Natural killer cell (primary cell): ENCODE measurements around the gene DISC1. TPM values are rescaled to one million over a fixed set of nuclear protein-coding genes. Genes with fewer than 3 reads are reported as not detected.
A peak's percentile ranks its signal among the peaks of the same experiment; 100 is the strongest.

Experiments
- ATAC-seq, 3 donors: fragments of 150-1000 bp in 2 of 3; fragments of 200-7000 bp in 1 of 3; cut with Tn5 transposase; 1 replicate in 1 of 3; 2 replicates in 2 of 3; pipeline ENCODE4 v1.10.0; 2021; ENCODE audit warnings: mild to moderate bottlenecking in 2 of 3, moderate library complexity in 2 of 3
- DNase-seq, 2 donors: peaks; one replicate each; pipeline versions ENCODE4 v3.0.0 to v3.0.0-alpha.2; 2013 to 2021; ENCODE audit warnings: mixed read lengths in 1 of 2
- H3K27ac ChIP-seq: one replicate; pipeline ENCODE4 v1.5.1; 2013; ENCODE audit warnings: mild to moderate bottlenecking, low read length
- H3K27me3 ChIP-seq: one replicate; pipeline ENCODE4 v1.6.1; 2013; ENCODE audit warnings: low read length; ENCODE audit not compliant: control insufficient read depth, insufficient read depth
- H3K36me3 ChIP-seq: one replicate; pipeline ENCODE4 v1.6.1; 2013; ENCODE audit warnings: low read length; ENCODE audit not compliant: control insufficient read depth, insufficient read depth
- H3K4me1 ChIP-seq: one replicate; pipeline ENCODE4 v1.6.1; 2013; ENCODE audit warnings: low read length; ENCODE audit not compliant: control insufficient read depth, insufficient read depth
- H3K4me3 ChIP-seq: one replicate; pipeline ENCODE4 v1.5.1; 2013; ENCODE audit warnings: low read length
- H3K9me3 ChIP-seq: one replicate; pipeline ENCODE4 v1.6.1; 2013; ENCODE audit warnings: low read length; ENCODE audit not compliant: control insufficient read depth, insufficient read depth
- H3K27ac Mint-ChIP-seq, 2 donors: one replicate each; pipeline ENCODE4 v1.8.0; 2022; ENCODE audit warnings: mild to moderate bottlenecking in 2 of 2, mixed read lengths in 2 of 2, moderate library complexity in 1 of 2
- H3K27me3 Mint-ChIP-seq, 2 donors: one replicate each; pipeline ENCODE4 v1.8.0; 2022; ENCODE audit warnings: low read depth in 2 of 2, mixed read lengths in 2 of 2
- H3K36me3 Mint-ChIP-seq: one replicate; pipeline ENCODE4 v1.8.0; 2022; ENCODE audit warnings: mixed read lengths
- H3K4me1 Mint-ChIP-seq, 2 donors: one replicate each; pipeline ENCODE4 v1.8.0; 2022; ENCODE audit warnings: mixed read lengths in 2 of 2
- H3K4me3 Mint-ChIP-seq: one replicate; pipeline ENCODE4 v1.8.0; 2022; ENCODE audit warnings: mild to moderate bottlenecking, moderate library complexity, mixed read lengths
- H3K9me3 Mint-ChIP-seq, 2 donors: one replicate each; pipeline ENCODE4 v1.8.0; 2022; ENCODE audit warnings: mixed read lengths in 2 of 2
- WGBS: methylation state at CpG from one replicate; pipeline ENCODE4 v1.1.7; 2013; ENCODE audit warnings: missing lambda C conversion rate; ENCODE audit not compliant: insufficient coverage; 5-methylcytosine and 5-hydroxymethylcytosine counted together
- intact Hi-C: fragments of 100-400 bp; cut with micrococcal nuclease; formaldehyde crosslinking; loops from one replicate; pipeline ENCODE4 v1.14.2; 2022
- total RNA-seq, 4 donors: library from RNA; stranded (reverse); fragments of 120-200 nt in 1 of 4; gene quantifications; one replicate each; pipeline versions ENCODE4 v1.2.3 to v1.2.4, GENCODE V29; 2013 to 2022
- TF ChIP-seq, protein P1 (sequence below): fragments of 200-600 bp; IDR thresholded peaks from one replicate; pipeline ENCODE4 v1.8.0; 2022; ENCODE audit warnings: antibody characterized with exemption

The DISC1 gene
- total RNA-seq, 3 donors from 2014 or later (not counting 1 experiment from before 2014, with no cell fraction given), result 5.9 to 10.7 (median 9.7) TPM

DNA sequence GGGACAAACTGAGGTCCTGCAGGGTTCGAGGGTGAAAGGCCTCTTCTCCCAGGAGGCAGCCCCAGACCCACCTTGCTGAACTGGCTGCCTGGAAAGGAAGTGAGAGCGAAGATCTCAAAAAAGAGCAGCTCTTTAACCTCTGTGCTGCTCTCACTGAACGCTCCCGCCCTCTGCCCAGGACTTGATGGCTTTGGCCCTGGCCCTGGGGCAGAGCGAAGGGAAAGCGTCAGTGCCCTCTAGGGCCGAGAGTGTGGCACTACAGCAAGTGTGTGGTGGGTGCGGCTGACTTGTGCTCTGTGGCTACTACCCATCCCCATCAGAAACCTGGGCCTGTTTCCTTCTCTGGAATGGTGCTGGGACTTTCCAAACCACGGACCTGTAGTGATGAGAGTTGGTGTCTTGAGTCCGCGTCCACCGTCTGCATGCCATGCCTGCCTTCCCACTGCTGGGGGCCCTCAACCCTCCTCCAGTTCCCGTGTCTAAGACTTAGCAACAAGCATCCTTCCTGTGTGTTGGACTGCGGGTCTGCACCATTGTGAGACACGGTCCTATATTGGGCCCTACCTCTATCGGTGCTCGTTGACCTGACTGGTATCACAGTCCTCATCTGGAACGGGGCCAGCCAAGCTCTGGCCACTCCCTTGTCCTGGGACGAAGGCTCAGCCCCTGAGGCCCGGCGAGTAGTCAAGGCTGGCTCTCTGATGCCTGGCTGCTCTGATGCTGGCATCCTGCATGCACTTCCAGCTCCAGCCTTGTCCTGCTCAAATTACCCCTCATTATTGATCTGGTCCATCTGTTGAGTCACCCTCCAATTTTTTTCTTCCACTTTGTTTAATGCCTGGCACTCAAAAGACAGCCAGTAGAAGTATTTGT, 180.3 kb downstream of the DISC1 start:
- Histone ChIP-seq H3K27me3 (no peaks in the 10 kb centered on the region), H3K27ac (no peak overlapping the region), H3K4me1 (no peaks in the 10 kb centered on the region), H3K9me3 (no peaks in the 10 kb centered on the region), H3K36me3 (no peaks in the 10 kb centered on the region), H3K4me3 (no peak overlapping the region)
- Mint-ChIP-seq H3K27me3 (no peaks in the 10 kb centered on the region), H3K27ac (no peak overlapping the region), H3K4me1 (no peaks in the 10 kb centered on the region), H3K36me3 (no peaks in the 10 kb centered on the region), H3K9me3 (no peaks in the 10 kb centered on the region), H3K4me3 (no peak overlapping the region)
- intact Hi-C loops, result no loop called here
- ATAC-seq (peak in 2 of 3 donors; percentile 66 to 76), DNase-seq (peak in 1 of 2 donors; percentile 29)
- TF ChIP-seq, protein P1, sequence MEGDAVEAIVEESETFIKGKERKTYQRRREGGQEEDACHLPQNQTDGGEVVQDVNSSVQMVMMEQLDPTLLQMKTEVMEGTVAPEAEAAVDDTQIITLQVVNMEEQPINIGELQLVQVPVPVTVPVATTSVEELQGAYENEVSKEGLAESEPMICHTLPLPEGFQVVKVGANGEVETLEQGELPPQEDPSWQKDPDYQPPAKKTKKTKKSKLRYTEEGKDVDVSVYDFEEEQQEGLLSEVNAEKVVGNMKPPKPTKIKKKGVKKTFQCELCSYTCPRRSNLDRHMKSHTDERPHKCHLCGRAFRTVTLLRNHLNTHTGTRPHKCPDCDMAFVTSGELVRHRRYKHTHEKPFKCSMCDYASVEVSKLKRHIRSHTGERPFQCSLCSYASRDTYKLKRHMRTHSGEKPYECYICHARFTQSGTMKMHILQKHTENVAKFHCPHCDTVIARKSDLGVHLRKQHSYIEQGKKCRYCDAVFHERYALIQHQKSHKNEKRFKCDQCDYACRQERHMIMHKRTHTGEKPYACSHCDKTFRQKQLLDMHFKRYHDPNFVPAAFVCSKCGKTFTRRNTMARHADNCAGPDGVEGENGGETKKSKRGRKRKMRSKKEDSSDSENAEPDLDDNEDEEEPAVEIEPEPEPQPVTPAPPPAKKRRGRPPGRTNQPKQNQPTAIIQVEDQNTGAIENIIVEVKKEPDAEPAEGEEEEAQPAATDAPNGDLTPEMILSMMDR, result peak; percentile 34
- WGBS, result 89% methylated on average over 21 of the region's 21 CpGs

DNA sequence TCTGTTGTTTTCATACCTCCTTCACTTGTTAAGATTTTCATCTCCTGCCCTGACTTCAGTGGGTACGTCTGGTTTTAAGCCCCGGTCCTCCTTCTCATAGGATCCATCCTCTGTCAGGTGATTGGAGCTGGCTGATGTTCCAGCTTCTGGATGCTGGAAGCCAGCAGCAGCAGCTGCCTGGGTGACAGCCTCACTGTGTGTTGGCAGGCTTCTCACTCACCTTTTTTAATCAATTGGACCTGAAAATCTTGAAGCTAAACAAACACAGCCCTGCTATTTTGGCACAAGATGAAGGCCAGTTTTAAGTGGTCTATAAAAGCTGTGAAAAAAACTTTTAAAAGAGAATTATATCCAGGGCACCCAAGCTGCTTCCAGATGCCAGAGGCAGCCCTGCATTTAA, 181.0 kb downstream of the DISC1 start:
- Mint-ChIP-seq H3K27me3 (no peaks in the 10 kb centered on the region), H3K9me3 (no peaks in the 10 kb centered on the region), H3K27ac (no peak overlapping the region), H3K36me3 (no peaks in the 10 kb centered on the region), H3K4me3 (no peak overlapping the region), H3K4me1 (no peaks in the 10 kb centered on the region)
- intact Hi-C loops, result no loop called here
- H3K27me3 ChIP-seq, result no peaks in the 10 kb centered on the region
- TF ChIP-seq, protein P1, result no peak
- ATAC-seq (no peak), DNase-seq (no peak)
- no peaks in the 10 kb centered on the region for H3K4me1 ChIP-seq
- no peak overlapping the region for H3K27ac ChIP-seq
- no peaks in the 10 kb centered on the region for H3K9me3 ChIP-seq
- H3K36me3 ChIP-seq, result no peaks in the 10 kb centered on the region
- 83% methylated on average over 2 of the region's 2 CpGs for WGBS
- H3K4me3 ChIP-seq, result no peak overlapping the region

DNA sequence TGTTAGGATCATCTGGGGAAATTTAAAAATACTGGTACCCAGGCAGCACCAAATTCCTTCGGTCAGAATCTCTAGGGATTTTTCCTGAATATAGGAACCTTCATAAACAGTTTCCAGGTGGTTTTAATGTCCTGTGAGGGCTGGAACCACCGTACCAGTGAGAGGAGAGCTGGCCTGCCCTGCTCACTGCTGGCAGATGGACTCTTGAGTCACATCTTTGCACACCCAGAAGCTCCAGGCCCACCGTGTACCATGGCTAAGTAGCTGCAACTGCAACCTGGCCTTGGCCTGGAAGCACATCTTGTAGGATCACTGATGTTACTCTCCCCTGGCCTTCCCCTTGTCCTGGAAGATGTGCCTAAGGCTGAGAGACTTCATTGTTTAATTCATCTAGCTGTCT, 181.5 kb downstream of the DISC1 start:
- no peak for DNase-seq

More for the DNA sequence above, 181.5 kb downstream of the DISC1 start:
- H3K27ac ChIP-seq, result no peak overlapping the region
- Mint-ChIP-seq H3K27ac (no peak overlapping the region), H3K4me1 (no peaks in the 10 kb centered on the region), H3K36me3 (no peaks in the 10 kb centered on the region), H3K27me3 (no peaks in the 10 kb centered on the region), H3K9me3 (no peaks in the 10 kb centered on the region), H3K4me3 (no peak overlapping the region)
- no peaks in the 10 kb centered on the region for H3K4me1 ChIP-seq
- H3K9me3 ChIP-seq, result no peaks in the 10 kb centered on the region
- H3K36me3 ChIP-seq, result no peaks in the 10 kb centered on the region
- TF ChIP-seq, protein P1, result no peak
- H3K4me3 ChIP-seq, result no peak overlapping the region
- no peaks in the 10 kb centered on the region for H3K27me3 ChIP-seq
- WGBS, result 89% methylated on average over 3 of the region's 3 CpGs
- ATAC-seq, result no peak
- intact Hi-C loops, result no loop called here
